Activated B cell treated with CpG ODN at 0.5 μM for 24 hours (primary cell): Measurements from ENCODE around the gene MCC. TPM values are rescaled to one million over a fixed set of nuclear protein-coding genes. Genes with fewer than 3 reads are reported as not detected.

ENCODE experiments used
- ATAC-seq: fragments of 200-7000 bp; cut with Tn5 transposase; one replicate; pipeline ENCODE4 v1.10.0; 2021; ENCODE audit warnings: low read depth, mild to moderate bottlenecking, moderate library complexity
- CTCF ChIA-PET: fragments of 350-600 bp; sonication (Branson Sonifier 250); formaldehyde crosslinking; loops from one replicate; lab custom pipeline; 2021; ENCODE audit warnings: antibody characterized with exemption; lab: Charles Lee
- POLR2A ChIA-PET: fragments of 350-600 bp; sonication (Branson Sonifier 250); formaldehyde crosslinking; loops from one replicate; lab custom pipeline; 2021; ENCODE audit warnings: antibody characterized with exemption; lab: Charles Lee
- DNase-seq: peaks from one replicate; pipeline ENCODE4 v3.0.0; 2022
- H3K27ac Mint-ChIP-seq: one replicate; pipeline ENCODE4 v1.8.0; 2020; ENCODE audit warnings: mixed read lengths
- H3K27me3 Mint-ChIP-seq: one replicate; pipeline ENCODE4 v1.8.0; 2021; ENCODE audit warnings: mixed read lengths
- H3K36me3 Mint-ChIP-seq: one replicate; pipeline ENCODE4 v1.8.0; 2021; ENCODE audit warnings: low read depth, mixed read lengths
- H3K4me1 Mint-ChIP-seq: one replicate; pipeline ENCODE4 v1.8.0; 2021; ENCODE audit warnings: mixed read lengths
- H3K4me3 Mint-ChIP-seq: one replicate; pipeline ENCODE4 v1.8.0; 2020; ENCODE audit warnings: mild to moderate bottlenecking, mixed read lengths
- H3K9me3 Mint-ChIP-seq: one replicate; pipeline ENCODE4 v1.8.0; 2020; ENCODE audit warnings: mixed read lengths
- intact Hi-C: fragments of 100-400 bp; cut with micrococcal nuclease; formaldehyde crosslinking; loops from one replicate; pipeline ENCODE4 v1.15.1; 2024
- total RNA-seq: library from RNA; stranded (reverse); gene quantifications from 2 replicates; pipeline ENCODE4 v1.2.3, GENCODE V29; 2022
- TF ChIP-seq, protein P1 (sequence below): fragments of 200-600 bp; IDR thresholded peaks from one replicate; pipeline ENCODE4 v1.8.0; 2022; ENCODE audit warnings: antibody characterized with exemption, mild to moderate bottlenecking

The MCC gene
- total RNA-seq, 1 donor from 2014 or later, result 0.22 TPM

DNA sequence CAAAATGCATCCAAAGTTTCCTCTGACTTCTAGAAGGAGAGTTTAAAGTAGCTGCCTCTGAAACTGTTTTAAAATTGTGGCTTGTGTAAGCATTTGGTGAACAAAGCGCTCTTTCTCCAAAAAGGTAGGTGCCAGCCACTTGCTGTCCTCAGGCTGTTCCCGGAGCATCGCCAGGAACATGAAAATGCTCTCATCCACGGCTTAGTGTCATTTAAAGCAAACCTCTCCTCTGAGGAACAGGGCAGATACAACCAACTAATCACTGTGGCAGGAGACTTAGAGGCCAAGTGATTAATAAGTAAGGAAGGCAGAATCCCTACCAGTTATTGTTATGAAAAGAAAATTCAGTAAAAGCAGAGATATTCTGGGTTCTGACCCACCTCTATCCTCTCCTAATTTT is 346.1 kb downstream of the MCC start:
- H3K36me3 Mint-ChIP-seq, result no peaks in the 10 kb centered on the region
- H3K9me3 Mint-ChIP-seq, result no peaks in the 10 kb centered on the region
- H3K4me1 Mint-ChIP-seq, result no peaks in the 10 kb centered on the region
- intact Hi-C loops, result no loop called here
- ATAC-seq, result no peak
- POLR2A ChIA-PET, result no interaction called here
- H3K4me3 Mint-ChIP-seq, result no peak overlapping the region
- no peak for DNase-seq
- peaks cover 14% of the 10 kb centered on the region for H3K27me3 Mint-ChIP-seq
- TF ChIP-seq, protein P1, sequence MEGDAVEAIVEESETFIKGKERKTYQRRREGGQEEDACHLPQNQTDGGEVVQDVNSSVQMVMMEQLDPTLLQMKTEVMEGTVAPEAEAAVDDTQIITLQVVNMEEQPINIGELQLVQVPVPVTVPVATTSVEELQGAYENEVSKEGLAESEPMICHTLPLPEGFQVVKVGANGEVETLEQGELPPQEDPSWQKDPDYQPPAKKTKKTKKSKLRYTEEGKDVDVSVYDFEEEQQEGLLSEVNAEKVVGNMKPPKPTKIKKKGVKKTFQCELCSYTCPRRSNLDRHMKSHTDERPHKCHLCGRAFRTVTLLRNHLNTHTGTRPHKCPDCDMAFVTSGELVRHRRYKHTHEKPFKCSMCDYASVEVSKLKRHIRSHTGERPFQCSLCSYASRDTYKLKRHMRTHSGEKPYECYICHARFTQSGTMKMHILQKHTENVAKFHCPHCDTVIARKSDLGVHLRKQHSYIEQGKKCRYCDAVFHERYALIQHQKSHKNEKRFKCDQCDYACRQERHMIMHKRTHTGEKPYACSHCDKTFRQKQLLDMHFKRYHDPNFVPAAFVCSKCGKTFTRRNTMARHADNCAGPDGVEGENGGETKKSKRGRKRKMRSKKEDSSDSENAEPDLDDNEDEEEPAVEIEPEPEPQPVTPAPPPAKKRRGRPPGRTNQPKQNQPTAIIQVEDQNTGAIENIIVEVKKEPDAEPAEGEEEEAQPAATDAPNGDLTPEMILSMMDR, result no peak
- CTCF ChIA-PET, result no interaction called here
- no peak overlapping the region for H3K27ac Mint-ChIP-seq

DNA sequence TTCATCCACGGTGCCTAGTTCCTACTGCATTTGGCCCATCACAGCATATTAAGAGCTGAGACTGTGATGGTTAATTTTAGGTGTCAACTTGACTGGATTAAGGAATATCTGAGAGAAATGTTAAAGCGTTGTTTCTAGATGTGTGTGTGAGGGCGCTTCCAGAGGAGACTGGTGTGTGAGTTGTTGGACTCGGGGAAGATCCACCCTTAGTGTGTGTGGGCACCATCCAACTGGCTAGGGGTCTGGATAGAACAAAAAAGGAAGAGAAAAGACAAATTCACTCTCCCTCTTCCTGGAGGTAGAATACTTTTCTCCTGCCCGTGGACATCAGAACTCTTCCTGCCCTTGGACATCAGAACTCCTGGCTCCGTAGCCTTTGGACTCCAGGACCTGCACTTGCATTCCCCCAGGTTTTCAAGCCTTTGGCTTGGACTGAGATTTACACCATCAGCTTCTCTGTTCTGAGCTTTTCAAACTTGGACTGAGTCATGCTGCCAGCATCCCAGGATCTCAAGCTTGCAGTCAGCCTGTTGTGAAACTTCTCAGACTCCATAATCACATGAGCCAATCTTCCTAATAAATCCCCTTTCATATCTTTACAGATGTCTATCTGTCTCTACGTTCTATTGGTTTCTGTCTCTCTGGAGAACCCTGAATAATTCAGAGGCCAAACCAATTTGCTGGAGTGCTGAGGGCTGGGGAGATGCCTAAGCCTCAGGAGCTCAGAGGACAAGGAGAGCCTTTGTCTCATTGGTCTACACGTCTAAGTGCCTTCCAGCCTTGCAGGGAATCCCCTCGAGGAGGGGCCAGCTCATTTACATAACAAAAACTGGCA is 347.2 kb downstream of the MCC start:
- ATAC-seq, result no peak
- intact Hi-C loops, result no loop called here
- CTCF ChIA-PET, result no interaction called here
- DNase-seq, result no peak
- H3K4me1 Mint-ChIP-seq, result no peaks in the 10 kb centered on the region
- TF ChIP-seq, protein P1, result no peak
- H3K27me3 Mint-ChIP-seq, result peaks cover 14% of the 10 kb centered on the region
- POLR2A ChIA-PET, result no interaction called here
- no peak overlapping the region for H3K4me3 Mint-ChIP-seq
- no peaks in the 10 kb centered on the region for H3K36me3 Mint-ChIP-seq
- H3K27ac Mint-ChIP-seq, result no peak overlapping the region
- no peaks in the 10 kb centered on the region for H3K9me3 Mint-ChIP-seq

DNA sequence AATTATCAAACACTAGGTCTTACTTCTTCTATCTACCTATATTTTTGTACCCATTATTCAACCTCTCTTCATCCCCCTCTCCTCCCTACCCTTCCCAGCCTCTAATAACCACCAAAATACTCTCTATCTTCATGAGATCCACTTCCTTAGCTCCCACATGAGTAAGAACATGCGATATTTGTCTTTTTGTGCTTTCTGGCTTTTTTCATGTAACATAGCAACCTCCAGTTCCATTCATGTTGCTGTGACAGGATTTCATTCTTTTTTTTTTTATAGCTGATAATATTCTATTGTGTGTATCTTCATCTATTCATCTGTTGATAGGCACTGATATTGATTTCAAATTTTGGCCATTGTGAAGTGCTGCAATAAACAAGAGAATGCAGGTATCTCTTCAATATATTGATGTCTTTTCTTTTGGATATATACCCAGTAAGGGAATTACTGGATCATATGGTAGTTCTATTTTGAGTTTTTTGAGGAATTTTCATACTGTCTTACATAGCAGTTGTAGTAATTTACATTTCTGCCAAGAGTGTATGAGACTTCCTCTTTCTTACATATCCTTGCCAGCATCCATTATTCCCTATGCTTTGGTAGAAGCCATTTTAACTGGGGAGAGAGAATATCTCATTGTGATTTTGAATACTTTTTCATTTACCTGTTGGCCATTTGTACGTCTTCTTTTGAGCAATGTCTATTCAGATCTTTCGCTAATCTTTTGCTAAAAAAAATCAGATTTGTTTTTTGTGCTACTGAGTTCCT is 354.9 kb downstream of the MCC start:
- TF ChIP-seq, protein P1, result no peak
- H3K4me1 Mint-ChIP-seq, result no peaks in the 10 kb centered on the region
- peaks cover 6% of the 10 kb centered on the region for H3K27me3 Mint-ChIP-seq
- ATAC-seq (no peak), DNase-seq (no peak)
- H3K27ac Mint-ChIP-seq, result no peak overlapping the region
- ChIA-PET CTCF (interaction anchor here (1.0 kb wide), 1 partner anchor 10 kb away, joined by 3 read pairs; no protein-coding TSS in a partner anchor), POLR2A (no interaction called here)
- intact Hi-C loops, result no loop called here
- no peaks in the 10 kb centered on the region for H3K36me3 Mint-ChIP-seq
- H3K4me3 Mint-ChIP-seq, result no peak overlapping the region
- no peaks in the 10 kb centered on the region for H3K9me3 Mint-ChIP-seq

DNA sequence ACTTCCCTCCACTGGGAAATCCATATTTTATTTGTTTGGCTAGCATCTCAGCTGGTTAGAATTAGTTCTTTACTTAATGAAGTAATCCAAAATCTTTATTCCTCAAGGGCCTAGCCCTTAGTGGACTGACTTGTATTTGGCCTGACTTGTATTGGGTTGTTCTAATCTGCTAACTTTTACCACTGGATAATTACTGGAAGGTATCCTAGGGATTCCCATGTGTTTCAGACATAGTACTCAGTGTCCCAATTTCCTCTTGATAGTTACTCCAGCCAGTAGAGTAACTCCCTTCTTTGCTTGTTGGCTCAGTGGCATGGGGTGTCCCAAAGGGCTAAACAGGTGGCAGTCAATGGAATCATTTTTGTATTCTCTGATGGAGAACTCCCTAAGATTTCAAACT is 355.7 kb downstream of the MCC start:
- Mint-ChIP-seq H3K27me3 (peaks cover 7% of the 10 kb centered on the region), H3K36me3 (no peaks in the 10 kb centered on the region), H3K4me3 (no peak overlapping the region), H3K4me1 (no peaks in the 10 kb centered on the region), H3K27ac (no peak overlapping the region), H3K9me3 (no peaks in the 10 kb centered on the region)
- POLR2A ChIA-PET, result no interaction called here
- intact Hi-C loops, result no loop called here
- CTCF ChIA-PET, result interaction anchor here (1.0 kb wide), 1 partner anchor 11 kb away, joined by 3 read pairs; no protein-coding TSS in a partner anchor
- no peak for DNase-seq
- TF ChIP-seq, protein P1, result no peak
- ATAC-seq, result no peak
